Stimulated activated CD8-positive, alpha-beta memory T cell treated with anti-CD3 and anti-CD28 coated beads, Interleukin-4, amount 100 ng/mL, for 4 hours (primary cell): ENCODE measurements around the gene DNAH6.
A peak's percentile ranks its signal among the peaks of the same experiment; 100 is the strongest.
"Not testable (repeated sequence)": the region's sequence is repeated elsewhere in the genome, so short reads cannot be mapped to it uniquely, and the experiment has no call there.

ENCODE experiments used
- DNase-seq, 2 donors: peaks; one replicate each; pipeline ENCODE4 v3.0.0-alpha.2; 2020; ENCODE audit warnings: low read depth in 2 of 2, low spot score in 1 of 2

The DNAH6 gene

GRCh38 chr2:84516234-84516986 is at the start of gene DNAH6:
Gene DNAH6, plus strand, starts transcription at chr2:84516498. Its CDS starts 1,329 bp downstream, at chr2:84517827.
- DNase-seq = peak; percentile 54 to 66

- no peak for DNase-seq
These were observed 48.9 kb upstream of the DNAH6 start for GRCh38 chr2:84467389-84467788.

DNA sequence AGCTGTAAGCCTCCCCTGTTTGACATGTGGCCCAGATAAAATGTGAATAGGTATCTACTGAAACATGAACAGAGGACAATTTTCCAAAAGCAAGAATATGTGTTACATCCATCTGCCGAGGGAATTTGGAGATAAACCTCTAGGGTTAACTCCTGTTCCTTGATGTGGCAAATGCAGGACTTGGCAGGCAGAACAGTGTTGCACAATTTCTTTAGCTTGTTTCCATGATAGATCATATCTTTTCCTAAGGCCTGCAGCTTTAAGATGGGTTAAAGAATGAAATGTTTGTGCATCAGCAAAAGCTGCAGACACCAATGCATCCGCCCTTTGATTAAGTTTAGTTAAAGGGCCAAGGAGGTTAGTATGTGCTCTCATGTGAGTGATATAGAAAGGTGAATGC is 43.9 kb upstream of the DNAH6 start:
- not testable (repeated sequence) for DNase-seq

DNA sequence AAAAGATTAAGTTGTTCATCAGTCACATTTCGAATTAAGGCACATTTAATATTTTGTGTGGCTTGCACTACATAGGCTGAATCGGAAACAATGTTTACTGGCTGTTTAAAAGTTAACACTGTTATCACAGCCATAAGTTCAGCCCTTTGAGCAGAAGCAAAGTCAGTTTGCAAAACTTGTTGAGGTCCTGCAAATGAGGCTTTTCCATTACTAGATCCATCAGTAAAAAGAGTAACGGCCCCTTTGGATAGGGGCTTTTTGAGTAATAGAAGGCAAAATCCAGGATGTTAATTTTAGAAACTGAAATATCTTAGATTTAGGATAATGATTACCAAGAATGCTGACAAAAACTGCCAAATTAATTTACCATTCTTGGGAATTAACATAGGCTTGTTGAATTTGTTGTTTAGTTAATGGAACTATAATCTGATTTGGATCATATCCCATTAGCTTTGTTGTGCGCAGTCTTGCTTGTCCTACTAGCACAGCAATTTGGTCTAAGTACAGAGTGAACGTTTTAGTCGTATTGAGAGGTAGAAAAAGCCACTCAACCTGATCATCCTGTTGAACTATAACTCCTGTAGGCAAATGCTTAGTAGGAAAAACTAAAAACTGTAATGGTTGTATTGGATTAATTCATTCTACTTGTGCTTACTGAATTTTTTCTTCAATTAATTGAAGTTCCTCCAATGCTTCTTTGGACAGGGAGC is 43.3 kb upstream of the DNAH6 start:
- DNase-seq = no peak

- no peak for DNase-seq
These were observed 42.1 kb upstream of the DNAH6 start for GRCh38 chr2:84474176-84474575.

- no peak for DNase-seq
These were observed 38.4 kb upstream of the DNAH6 start for GRCh38 chr2:84477886-84478285.

GRCh38 chr2:84478867-84479266 is 37.4 kb upstream of the DNAH6 start:
- no peak for DNase-seq

- DNase-seq = no peak
These were observed 34.6 kb upstream of the DNAH6 start for GRCh38 chr2:84481702-84482101.

- no peak for DNase-seq
These were observed 33.7 kb upstream of the DNAH6 start for GRCh38 chr2:84482603-84483002.

DNA sequence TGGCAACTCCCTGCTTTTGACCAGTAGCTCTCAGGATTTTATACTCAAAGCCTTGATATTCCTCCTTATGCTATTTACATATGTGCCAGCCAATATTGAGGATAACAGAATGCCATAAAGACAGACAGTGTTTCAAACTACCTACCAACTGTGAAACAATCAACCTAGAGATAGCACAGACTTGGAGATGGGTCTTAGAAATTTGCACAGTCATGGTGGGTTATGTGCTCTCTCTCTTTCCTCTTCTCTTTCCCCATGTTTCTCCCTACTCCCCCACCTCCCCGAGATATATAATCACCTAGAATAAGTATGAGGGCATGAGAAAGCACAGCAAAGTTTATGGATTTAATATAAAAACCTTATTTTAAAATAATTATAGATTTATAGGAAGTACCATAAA is 33.0 kb upstream of the DNAH6 start:
- DNase-seq = no peak

DNA sequence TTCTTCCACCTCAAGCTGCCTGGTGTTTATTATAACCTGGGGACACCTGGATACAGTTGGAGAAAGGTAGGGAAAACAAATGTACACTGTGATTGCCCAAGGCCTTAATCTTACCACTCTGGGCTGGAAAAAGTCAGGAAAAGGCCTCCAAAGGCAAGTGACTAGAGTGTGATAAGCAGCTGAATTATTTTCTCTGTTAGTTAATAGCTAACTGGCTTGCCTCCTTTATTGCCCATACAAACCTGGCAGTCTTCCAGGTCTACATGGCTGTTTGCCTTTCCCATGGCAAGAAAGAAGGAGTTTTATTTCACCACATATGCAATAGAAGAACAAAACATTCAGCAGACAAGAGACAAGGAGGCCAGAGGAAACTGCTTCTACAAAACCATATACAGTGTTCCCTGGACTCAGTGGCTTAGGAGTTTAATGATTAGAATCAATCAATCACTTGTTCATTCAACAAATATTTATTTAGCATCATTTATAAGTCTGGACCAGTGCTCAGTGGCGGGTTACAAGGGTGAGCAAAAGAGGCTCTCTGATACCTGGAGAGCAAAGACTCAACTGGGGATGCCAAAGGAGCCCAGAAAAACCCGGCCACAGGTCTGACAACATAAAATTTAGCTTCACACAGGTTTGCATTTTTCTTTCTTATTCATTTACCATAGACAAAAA is 29.7 kb upstream of the DNAH6 start:
- no peak for DNase-seq

DNA sequence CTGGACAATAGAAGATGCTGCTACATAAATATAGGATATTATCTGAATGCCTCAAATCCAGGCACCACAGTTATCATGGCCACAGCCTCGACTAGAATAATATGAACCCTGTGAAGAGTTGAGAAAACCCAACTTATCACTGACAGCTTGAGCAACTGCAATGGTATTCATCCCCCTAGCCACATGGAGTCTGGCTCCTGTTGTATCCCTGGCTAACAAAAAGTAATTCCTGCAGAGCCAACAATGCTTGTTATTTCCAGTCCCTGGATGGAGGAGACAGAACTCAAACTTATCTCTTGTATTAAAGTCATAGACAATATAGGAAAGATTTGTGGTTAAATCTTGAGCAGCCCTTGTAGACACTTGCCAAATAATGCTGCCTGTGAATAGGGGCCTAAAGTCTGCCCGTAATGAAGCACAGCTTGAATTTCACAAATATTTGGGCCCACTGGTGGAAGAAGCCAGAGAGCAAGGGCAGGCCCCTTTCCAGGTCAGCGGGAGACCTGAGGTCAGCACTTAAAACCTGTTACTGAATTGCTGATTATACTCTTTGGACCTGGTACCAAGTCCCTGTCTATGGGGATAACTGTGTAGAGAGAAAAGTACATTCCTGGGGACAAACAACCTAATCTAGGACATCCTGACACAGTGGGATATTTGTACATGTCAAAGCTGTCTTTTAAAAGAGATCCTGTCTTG is 28.9 kb upstream of the DNAH6 start:
- DNase-seq = no peak

GRCh38 chr2:84491256-84491655 is 25.0 kb upstream of the DNAH6 start:
- no peak for DNase-seq

GRCh38 chr2:84491741-84492140 is 24.6 kb upstream of the DNAH6 start:
- no peak for DNase-seq

DNA sequence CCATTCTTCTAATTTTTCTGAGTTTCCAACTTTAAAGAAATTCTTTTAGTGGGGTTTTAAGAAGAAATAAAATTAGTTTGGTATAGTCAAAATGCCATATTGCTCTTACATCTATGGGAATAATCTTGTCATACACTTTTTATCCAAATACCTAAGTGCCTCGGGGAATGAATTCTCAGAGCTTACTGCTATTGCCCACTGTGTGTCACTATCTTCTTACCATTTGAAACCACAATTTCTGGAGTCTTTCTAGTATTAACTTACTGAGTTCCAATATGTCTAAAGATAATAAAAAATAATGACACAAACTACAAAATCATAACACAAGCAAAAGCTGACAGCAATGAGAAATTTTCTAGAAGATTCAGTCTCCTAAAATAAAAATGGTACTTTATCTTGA is 23.7 kb upstream of the DNAH6 start:
- DNase-seq = no peak

DNA sequence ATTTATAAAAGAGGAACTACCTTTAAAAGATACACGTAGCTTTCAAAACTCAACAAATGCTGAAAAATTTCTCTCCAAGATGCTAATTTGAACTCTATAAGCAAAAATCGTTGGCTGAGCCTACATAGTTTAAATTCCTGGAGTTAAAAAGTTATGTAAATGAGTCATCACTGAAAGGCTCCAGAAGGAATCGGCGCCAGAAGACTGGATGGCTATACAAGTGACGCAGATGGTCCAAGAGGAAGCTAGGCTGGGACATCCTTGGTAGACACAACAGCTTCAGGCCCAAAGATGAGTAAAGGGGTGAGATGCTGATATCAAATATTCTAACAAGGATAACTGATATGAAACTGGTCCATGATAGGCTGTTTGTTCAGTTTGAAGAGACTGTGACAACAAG is 22.8 kb upstream of the DNAH6 start:
- DNase-seq = no peak

DNA sequence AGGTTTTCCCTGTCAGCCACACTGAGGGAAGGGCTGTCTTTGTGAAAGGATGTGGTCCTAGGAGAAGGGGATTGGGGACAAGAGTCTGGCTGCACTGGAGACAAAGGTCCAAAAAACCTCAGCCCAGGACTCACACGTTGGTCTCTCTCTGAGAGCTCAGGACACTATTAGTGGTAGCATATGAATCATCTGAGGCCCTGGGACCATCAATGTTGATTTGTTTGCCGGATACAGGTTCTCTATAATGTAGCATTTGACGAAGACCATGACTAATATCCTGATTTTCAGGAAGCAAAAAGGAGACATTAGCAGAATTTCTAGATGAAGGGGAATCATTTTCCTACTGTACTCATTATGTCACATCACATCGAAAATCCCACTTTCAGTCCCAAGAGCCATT is 22.2 kb upstream of the DNAH6 start:
- no peak for DNase-seq

DNA sequence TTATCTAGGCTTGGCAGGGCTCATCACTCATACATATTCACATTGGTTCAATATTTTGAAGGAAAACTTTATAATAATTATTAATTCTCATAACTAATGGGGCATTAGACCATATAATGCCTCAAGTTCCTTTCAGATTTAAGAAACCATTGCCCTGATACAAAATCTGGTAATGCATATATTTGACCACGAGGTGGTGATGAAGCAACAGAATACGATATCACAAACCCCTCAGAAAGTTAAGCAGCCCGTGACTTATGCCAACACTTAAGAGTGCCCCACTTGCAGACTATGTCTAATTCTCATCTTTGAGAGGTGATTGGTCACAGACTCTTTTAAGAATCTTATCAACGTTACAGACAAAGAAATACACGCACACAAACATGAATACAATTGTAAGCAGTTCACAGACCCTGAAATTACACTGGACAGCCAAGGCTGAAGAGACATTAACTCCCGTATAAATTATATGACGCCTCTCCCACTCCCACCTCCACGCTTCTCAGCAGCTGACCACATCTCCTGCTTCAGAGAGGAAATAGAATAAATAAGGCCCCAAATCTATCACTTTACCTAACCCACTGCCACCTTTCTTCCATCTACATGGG is 20.7 kb upstream of the DNAH6 start:
- no peak for DNase-seq

DNA sequence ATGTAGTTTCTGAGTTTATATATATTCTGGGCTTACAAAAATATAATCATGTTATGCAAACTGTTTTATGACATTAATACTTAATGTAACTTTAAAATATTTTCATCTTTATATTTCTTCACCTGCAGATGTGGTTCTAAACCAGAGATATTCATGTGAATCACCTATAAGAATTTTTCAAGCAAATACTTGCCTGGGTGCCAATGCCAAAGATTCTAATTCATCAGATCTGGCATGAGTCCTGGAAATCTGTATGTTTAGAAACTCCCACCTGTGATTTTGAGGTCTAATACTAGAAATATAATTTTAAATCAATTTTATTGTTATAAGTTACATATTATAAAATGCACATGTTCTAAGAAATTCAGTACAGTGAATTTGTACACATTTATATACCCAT is 19.9 kb upstream of the DNAH6 start:
- no peak for DNase-seq

DNA sequence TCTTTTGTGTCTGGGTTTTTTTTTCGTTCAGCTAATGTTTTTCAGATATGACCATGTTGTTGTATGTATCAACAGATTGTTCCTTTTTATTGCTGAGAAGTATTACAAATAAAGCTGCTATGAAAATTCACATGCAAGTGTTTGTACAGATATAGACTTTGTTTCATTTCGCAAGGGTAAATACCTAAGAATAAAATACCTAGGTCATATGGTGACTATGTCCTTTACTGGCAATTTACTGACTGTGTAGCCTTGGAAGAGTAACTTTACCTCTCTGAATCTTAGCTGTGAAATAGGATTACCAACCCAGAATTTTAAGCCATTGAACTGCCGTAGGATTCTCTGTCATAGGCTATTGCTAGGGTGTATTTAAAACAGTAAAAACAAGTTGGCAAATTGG is 19.0 kb upstream of the DNAH6 start:
- no peak for DNase-seq

GRCh38 chr2:84498150-84498799 is 18.0 kb upstream of the DNAH6 start:
- no peak for DNase-seq
